HG02571 (cell line): ENCODE results near the gene OR2F2.

ENCODE experiments used
- ATAC-seq: cut with Tn5 transposase; IDR thresholded peaks from one replicate; pipeline ENCODE4 v1.9.1; 2021; ENCODE audit warnings: mild to moderate bottlenecking, moderate library complexity; ENCODE audit not compliant: unreplicated experiment

Gene OR2F2

DNA sequence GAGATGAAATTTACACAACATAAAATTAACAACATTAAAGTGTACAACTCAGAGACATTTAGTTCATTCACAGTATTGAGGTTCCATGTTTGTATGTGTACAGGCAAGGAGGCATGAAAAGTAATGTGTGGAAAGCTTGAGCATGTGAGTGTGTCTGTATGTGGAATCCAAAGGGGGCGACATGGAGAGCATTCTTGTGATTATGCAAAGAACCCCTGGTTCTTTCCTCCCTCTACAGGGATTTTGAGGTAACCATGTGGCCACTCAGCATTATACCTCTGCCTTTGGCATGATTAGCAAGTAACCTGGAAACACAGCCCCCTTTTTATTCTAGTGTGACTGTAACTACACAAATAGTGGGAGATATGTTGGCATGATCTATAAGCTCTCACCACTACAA lies 40.6 kb downstream of the OR2F2 start:
- ATAC-seq, result no peak

DNA sequence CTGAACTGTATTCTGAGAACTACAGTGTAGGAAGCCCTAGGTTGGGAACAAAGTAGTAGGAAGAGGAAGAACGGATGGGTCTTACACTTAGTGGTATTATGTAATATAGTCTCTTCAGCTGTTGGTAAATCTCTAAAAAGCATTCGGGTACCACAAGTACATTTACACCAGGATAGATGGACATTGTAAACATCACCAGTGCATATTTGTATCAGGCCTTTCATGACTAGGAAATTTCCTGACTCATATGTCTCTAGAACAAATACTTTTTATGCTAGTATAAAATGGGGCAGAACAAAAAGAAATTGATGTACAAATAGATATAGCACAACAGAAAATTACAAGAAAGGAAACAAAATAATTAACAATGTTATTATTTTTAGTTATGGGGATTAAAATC lies 43.6 kb downstream of the OR2F2 start:
- no peak for ATAC-seq

DNA sequence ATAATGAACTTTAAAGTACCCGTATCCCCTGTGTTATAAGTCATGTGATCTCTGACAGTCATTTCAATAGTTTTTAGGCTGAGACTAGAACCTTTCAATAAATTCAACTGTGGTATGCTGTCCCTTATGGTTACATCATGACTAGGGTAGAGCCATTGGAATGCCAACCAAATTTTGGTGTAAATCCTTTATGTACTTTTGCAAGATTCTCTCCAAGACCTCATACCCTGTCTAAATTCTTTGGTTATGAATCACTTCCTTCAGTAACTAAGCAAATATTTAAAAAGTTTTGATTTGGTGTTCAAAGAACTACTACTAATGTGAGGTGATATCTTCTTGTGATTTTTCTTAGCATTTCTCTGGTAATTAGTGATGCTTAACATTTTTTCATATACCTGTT lies 44.3 kb downstream of the OR2F2 start:
- no peak for ATAC-seq

DNA sequence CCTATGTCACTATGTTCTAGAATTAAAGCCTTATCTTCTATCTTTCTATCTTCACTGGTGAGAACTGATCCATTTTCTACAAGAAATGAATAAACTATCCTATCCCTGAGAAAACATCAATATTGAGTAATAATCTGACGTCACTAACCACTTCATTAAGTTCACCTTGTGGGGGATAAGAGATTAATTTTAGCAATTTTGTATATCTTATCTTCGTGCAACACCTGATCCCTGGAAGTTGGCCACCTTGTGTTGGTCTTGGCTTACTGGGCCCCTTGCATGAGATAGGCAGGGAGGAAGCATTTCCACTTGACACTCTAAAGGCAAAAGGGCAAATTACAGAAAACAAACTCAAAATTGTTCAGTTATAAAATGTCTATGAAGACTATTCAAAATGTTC lies 45.0 kb downstream of the OR2F2 start:
- ATAC-seq, result no peak

DNA sequence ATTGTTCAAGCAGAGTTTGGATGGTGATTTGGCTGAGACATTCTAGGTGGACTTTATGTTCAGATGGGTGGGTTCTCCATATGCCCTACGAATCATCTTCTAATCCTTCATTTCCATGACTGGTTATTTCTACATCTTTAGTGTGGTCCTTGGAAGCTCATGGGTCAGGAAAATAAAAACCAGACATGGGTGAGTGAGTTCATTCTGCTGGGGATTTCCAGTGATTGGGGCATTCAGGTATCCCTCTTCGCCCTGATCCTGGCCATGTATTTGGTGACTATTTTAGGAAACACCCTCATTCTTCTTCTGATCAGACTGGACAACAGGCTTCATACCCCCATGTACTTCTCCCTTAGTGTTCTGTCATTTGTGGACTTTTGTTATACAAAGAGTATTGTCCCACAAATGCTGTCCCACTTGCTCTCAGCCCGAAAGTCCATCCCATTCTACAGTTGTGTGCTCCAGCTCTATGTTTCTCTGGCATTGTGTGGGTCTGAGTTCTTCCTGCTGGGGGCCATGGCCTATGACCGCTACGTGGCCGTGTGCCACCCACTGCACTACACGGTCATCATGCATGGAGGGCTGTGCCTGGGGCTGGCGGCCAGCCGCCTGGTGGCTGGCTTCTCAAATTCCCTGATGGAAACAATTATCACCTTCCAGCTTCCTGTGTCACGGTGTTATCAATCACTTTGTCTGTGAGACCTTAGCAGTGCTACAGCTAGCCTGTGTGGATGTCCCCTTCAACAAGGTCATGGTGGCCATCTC lies 45.9 kb downstream of the OR2F2 start:
- ATAC-seq, result no peak

DNA sequence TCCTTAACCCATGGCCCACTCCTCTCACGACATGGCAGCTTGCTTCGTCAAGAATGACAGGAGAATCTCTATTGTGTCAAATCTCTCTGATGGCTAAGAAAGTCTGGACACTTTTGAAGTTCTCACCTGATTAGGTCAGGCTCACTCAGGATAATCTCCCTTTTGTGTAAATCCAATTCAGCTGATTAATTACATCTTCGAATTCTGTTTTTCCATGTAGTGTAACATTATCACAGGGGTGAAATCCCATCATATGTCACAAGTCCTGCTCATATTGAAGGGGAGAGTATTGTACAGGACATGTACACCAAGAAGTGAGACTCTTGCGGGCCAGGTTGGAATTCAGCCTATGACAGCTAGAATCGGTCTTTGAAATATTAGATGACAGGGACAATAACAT lies 48.9 kb downstream of the OR2F2 start:
- ATAC-seq, result no peak
